Medulla oblongata (tissue), 1 donor: ENCODE measurements around the gene COQ8A.
"Not testable (repeated sequence)": the region's sequence is repeated elsewhere in the genome, so short reads cannot be mapped to it uniquely, and the experiment has no call there.

Experiments
- DNase-seq: peaks from one replicate; pipeline ENCODE4 v3.0.0-alpha.2; 2015; ENCODE audit errors: extremely low spot score

COQ8A gene

GRCh38 chr1:226951286-226952117, 11.4 kb downstream of the COQ8A start:
- no peak for DNase-seq

- no peak for DNase-seq
Measured at GRCh38 chr1:226952118-226952441, 12.0 kb downstream of the COQ8A start.

- DNase-seq: no peak
Measured at GRCh38 chr1:226953175-226953800, 13.2 kb downstream of the COQ8A start.

GRCh38 chr1:226954337-226954736, 14.2 kb downstream of the COQ8A start:
- DNase-seq: no peak

GRCh38 chr1:226954777-226955176, 14.7 kb downstream of the COQ8A start:
- no peak for DNase-seq

- DNase-seq: not testable (repeated sequence)
Measured at GRCh38 chr1:226955857-226956256, 15.8 kb downstream of the COQ8A start.

- no peak for DNase-seq
Measured at GRCh38 chr1:226956942-226957713, 17.0 kb downstream of the COQ8A start.

GRCh38 chr1:226957714-226958113, 17.6 kb downstream of the COQ8A start:
- no peak for DNase-seq

- no peak for DNase-seq
Measured at GRCh38 chr1:226958300-226958699, 18.2 kb downstream of the COQ8A start.

GRCh38 chr1:226960256-226960655, 20.2 kb downstream of the COQ8A start:
- DNase-seq: no peak

- DNase-seq: no peak
Measured at GRCh38 chr1:226960944-226961765, 21.1 kb downstream of the COQ8A start.

GRCh38 chr1:226962421-226963391, 22.6 kb downstream of the COQ8A start:
- no peak for DNase-seq

- peak; percentile 32 for DNase-seq
Measured at GRCh38 chr1:226964068-226964425, 24.0 kb downstream of the COQ8A start.

GRCh38 chr1:226964611-226965486, 24.8 kb downstream of the COQ8A start:
- no peak for DNase-seq

GRCh38 chr1:226965581-226966440, 25.7 kb downstream of the COQ8A start:
- DNase-seq: no peak

- no peak for DNase-seq
Measured at GRCh38 chr1:226966683-226967082, 26.6 kb downstream of the COQ8A start.

GRCh38 chr1:226967665-226968064, 27.6 kb downstream of the COQ8A start:
- DNase-seq: no peak

GRCh38 chr1:226971765-226972164, 31.7 kb downstream of the COQ8A start:
- DNase-seq: no peak

- DNase-seq: no peak
Measured at GRCh38 chr1:226972931-226973330, 32.8 kb downstream of the COQ8A start.
